GM19324 (cell line): ENCODE data around the gene SRGAP3.

Experiments
- ATAC-seq: cut with Tn5 transposase; IDR thresholded peaks from one replicate; pipeline ENCODE4 v1.9.1; 2021; ENCODE audit warnings: mild to moderate bottlenecking, moderate library complexity; ENCODE audit not compliant: unreplicated experiment, low FRiP score

The SRGAP3 gene

DNA sequence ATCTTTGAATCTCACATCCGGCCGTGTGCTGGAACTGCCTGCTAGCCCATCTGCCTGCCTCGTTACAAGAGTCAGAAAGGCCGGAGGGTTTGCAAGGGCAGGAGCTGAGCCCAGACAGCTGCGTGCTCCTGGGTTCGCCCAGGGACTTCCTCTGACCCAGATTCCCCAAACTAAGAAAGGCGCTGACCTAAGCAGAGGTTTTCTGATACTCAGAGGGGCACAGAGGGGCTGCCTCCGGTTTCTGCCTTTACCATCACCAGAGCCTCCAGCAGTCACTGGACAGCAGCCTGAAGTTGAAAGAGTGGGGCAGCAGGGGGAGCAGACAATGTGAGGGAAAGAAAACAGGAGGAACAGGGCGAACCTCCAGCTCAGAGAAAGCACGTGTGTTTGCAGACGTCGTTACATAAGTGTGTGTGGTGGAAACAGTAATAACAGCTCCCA, 252.7 kb downstream of the SRGAP3 start:
- no peak for ATAC-seq

DNA sequence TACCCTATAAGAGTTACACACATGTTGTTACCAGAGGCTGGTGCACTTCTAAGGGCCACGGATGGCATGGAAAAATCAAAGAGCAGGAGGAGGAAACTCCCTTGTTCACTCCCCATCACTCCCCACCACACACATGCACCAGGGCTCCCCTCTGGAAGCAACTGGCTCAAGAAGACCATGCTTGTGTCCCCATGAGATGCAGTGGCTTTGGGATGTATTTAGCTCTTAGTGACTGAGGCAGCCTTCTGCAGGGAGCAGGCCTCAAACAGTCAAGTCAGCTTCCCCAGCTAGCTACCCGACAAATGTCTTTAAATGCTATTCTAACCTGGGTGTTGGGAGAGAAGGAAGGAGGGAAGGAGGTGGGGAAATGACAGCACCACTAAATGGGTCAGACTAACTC, 253.2 kb downstream of the SRGAP3 start:
- ATAC-seq: no peak

- no peak for ATAC-seq
These were observed 255.2 kb downstream of the SRGAP3 start for GRCh38 chr3:8994226-8994625.

GRCh38 chr3:8993331-8993730, 256.1 kb downstream of the SRGAP3 start:
- no peak for ATAC-seq

- no peak for ATAC-seq
These were observed 256.6 kb downstream of the SRGAP3 start for GRCh38 chr3:8992854-8993253.

DNA sequence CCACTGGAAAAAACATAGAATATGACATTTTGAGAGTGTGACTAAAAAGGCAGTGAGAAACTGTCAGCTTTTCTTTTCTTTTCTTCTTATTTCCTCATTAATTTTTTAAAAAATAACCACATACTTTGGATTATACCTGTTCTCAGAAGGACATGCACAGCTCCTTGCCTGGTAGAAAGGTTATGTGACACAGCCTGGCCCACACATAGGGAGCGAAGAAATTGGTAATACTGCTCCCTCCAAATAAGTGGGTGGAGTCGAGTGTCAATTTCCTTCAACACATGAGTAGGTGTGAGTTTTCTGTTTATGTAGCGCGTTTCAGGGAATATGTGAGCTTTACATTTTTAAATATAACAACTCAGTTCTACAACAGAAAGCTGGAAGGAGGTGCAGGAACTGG, 257.2 kb downstream of the SRGAP3 start:
- ATAC-seq: no peak

DNA sequence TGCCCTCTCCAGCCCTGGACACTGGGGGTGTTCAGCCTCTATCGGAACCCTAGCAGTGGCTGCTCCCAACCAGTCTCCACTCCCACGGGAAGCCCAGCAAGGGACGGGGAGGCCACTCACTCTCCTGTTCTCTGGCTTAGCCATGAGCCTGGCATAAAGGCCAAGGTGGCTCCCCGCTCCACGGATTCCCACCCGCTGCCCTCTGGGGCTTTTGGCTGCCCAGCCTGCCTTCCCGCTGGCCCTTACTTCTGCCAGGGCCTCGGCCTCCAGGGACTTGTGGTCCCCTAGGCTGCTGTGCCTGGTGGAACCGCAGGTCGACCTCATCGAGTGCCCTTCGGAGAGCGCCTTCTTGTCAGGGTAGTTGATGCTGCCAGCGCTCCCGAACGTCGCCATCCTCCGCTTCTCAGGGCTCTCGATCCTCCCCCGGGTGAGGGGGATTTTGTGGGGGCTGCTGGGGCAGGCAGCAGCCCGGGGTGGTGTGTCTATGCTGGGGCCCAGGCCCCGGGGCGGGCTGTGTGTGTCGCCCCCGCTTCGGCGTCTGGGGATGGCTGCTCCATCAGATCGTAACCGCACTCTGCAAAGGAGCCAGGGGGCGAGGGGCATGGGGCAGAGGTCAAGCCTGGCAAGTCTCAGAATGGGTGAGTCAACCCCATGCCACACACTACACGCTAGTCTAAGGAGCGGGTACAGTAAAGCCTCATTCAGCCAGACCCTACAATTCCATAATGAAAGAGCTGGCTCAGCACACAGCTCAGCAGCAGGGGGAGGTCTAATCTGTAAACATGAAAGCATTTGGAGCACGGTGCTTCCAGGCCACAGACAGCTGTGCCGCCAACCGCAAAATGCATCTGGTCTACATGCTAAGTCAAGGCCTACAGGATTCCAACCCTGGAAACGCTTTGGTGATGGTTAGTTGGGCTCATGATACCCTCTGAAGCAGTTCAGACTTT, 258.9 kb downstream of the SRGAP3 start:
- ATAC-seq: no peak

DNA sequence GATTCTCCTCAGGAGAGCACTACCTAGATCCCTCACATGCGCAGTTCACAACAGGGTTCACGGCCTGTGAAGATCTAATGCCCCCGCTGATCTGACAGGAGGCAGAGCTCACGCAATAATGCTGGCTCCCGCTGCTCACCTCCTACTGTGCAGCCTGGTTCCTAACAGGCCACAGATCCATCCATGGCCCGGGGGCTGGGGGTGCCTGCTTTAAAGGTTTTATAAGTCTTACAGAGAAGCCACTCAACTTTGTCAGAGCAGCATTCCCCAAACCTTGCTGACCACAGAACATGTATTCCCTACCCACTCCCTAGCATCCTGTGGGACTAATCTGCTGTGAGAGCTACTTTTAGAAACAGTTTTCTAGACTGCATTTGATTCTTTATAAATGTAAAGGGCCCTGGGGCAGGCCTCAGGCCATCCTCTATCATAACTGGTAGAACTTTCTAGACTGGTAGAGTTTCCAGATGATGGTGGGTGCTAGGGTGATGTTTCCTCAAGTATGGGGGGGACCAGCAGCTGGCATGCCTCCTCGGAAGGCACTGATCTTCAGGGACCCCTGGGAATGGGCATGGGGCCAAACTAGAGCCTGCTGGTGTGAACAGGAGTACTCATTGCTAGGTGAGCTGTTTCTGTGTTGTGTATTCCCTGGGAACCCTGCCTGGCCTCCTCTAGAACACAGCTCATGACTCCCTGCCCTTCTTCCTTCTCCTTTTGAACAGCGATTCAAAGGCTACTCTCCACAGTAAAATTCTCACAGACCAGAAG, 260.5 kb downstream of the SRGAP3 start:
- no peak for ATAC-seq

GRCh38 chr3:8988384-8988655, 261.1 kb downstream of the SRGAP3 start:
- no peak for ATAC-seq

DNA sequence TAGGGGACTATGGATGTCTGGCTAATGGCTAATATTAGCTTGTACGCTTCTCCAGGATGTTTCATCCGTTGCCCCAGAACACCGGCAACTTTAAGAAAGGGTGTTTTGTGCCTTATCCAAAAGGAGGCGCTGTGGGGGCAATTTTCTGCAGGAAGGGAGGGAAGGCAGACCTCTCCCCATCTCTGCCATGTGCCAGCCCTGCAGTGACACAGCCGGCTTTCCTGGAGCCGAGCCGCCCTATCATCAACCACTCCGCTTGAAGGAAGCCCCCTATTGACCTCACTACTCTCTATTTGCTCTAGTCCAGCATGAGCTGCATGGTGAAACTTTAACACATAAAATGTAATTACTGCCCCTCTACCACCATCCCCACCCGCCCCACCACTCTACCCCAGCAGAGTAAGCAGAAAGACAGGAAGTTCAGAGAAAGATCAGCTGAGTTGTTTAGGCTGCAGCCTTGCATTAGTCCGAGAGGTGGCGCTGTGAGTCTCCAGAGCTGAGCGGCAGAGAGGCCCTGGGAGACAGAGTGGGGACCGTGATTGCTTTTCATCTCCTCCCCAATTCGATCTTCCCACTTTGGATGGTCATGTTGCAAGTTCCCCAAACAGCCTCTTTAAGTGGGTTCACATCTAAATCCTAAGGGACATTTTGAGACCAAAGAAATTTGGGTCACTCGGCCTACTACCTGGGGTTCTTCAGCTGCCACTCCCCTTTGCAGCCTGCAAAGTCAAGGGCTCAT, 261.6 kb downstream of the SRGAP3 start:
- ATAC-seq: peak; percentile 74

DNA sequence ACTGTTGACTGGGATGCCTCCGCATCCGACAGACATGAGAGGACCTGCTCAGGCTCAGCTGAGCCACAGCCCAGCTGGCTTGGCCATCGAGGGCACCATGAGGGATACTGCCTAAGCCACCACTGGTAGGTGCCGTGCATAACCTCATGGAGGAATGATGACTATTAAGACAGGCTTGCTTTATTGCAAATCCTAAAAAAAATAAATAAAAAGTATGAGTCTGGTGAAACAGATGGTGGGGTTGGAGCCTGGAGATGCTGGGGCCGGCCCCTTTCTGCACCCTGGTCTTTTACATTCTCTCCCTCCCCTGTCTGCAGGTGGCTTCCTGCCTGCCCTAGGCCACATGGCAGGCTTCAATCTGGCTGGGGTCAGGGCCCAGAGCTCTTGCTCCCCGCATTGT, 262.2 kb downstream of the SRGAP3 start:
- ATAC-seq: no peak

GRCh38 chr3:8986741-8987140, 262.7 kb downstream of the SRGAP3 start:
- no peak for ATAC-seq

GRCh38 chr3:8985876-8986275, 263.6 kb downstream of the SRGAP3 start:
- ATAC-seq: no peak

DNA sequence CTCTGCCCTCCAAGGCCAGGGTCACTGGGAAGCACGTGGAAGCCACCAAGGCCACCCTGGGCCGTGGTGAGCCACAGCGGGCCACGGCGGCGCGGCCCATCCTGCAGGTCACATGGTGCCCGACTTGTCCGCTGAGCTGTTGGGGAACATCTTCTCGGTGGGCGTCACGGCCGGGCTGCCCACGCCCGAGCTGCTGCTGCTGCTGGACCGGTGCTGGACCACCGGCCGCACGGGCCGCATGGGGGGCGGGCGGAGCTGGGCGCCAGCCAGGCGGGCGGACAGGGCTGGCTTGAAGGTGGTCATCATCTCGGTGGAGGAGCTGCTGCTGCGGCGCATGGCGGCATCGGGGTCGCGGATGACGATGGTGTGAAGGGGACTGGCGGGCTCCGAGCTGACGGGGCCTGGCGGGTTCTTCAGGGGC, 264.0 kb downstream of the SRGAP3 start:
- no peak for ATAC-seq

DNA sequence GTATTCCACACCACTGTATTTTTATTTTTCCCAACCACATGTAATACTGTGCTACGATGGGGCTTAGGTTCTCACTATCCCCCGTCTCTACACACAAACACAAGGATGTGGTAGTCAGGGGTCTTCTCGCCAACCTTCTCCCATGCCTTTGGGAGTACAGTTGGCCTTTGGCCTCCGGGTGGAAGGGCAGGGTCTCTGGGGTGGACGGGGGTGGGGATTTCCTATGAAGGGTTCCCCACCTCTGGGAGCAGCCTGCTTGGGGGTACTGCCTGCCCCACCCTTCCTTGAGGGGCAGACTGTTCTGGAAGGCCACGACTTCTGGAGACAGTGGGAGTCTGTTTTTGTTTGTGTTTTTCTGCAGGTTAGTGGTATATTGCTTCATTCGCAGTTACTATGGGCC, 264.9 kb downstream of the SRGAP3 start:
- no peak for ATAC-seq

DNA sequence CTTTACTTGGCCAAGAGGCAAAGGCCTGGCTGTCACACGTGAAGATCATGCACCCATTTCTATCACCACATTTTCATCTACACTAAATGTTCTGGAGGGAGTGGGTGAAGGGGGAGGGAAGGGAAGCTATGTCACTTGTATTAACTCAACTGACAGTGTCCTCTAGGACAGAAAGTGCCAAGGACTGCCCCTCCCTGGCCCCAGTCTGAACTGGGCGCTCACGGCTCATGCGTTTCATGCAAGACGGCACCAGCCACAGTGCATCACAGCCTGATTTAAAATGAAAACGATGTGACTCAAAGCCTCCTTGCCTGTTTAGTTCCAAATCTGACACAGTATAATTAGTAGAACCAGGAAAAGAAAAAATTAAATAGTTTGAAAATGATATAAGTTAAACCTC, 265.4 kb downstream of the SRGAP3 start:
- no peak for ATAC-seq

DNA sequence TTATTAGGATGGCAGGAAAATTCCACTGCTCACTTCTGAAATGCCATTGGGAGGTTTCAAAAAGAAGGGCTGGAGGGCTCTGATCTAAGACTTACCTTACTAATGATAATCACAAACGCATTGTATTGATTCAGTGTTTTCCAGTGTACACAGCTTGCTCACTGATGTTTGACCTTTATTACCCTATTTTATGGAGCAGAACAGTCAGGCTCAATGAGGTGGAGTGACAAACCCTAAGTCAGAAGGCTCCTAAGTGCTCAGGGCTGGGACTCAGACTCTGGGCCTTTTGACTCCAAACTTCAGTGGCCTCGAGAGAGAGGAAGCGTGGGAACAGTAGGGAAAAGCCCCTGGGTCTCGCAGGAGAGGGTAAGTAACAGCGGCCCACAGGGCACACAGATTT, 265.9 kb downstream of the SRGAP3 start:
- ATAC-seq: no peak

- no peak for ATAC-seq
These were observed 266.4 kb downstream of the SRGAP3 start for GRCh38 chr3:8983026-8983425.

GRCh38 chr3:8982509-8982908, 266.9 kb downstream of the SRGAP3 start:
- no peak for ATAC-seq

DNA sequence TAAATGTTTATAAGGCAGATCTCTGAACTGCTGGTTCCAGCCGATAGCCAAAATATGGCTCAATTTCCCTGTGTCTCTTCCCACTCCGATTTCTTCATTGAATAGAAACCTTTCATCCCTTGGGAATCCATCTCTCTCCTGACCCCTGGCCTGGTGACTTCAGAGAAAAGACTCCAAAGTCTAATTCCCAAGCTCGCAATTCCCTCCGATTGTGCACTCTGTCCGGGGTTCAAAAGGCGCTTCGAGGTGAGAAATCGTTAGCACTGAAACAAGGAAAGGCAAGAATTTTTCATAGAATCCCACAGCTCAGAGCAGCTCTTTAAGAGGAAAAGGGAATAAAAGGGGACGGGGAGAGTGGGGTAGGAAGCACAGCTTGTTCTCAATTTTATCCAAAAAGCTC, 267.7 kb downstream of the SRGAP3 start:
- no peak for ATAC-seq

DNA sequence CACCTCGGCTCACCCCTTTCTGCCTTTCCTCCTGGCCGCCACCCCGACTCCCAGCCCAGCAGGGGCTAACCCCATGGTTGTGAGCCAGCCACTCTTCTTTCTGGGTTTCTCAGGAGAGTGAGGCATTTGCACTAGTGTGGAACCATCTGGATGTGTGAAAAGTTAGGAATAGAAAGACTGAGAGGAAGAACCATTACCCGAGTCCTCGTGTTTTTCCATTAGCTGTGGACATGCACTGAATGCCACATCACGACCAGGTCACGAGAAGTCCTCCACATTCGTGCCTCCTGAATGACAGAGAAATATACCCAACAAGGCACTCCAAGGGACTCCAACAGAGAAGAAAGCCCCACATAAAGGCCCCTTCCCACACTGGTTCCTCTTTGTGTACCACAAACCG, 268.1 kb downstream of the SRGAP3 start:
- no peak for ATAC-seq
